ENCODE results near the gene ARFGAP2.
A peak's percentile ranks its signal among the peaks of the same experiment; 100 is the strongest.

The ARFGAP2 gene

GRCh38 chr11:47176328-47177228 is at the start of gene ARFGAP2:
ARFGAP2 (minus strand) TSS chr11:47176879; CDS start chr11:47176853, 26 bp downstream.
- peak within 1 kb of the TSS; percentile 89 for H3K27ac ChIP-seq
- TF ChIP-seq ZFX (IDR thresholded peaks at IDR 0.05) (peak; percentile 62; the same call in 1 of the 2 replicates), CTCF (conservative IDR thresholded peaks at IDR 0.05) (no peak)

- no peak overlapping the region for H3K27ac ChIP-seq
- no peak for TF ChIP-seq CTCF (conservative IDR thresholded peaks at IDR 0.05)
- no peak for TF ChIP-seq ZFX (IDR thresholded peaks at IDR 0.05)
Observed at GRCh38 chr11:47225552-47226400, 49.1 kb upstream of the ARFGAP2 start.

GRCh38 chr11:47222696-47223095 is 46.0 kb upstream of the ARFGAP2 start:
- H3K27ac ChIP-seq: no peak overlapping the region
- TF ChIP-seq CTCF (conservative IDR thresholded peaks at IDR 0.05) (no peak), ZFX (IDR thresholded peaks at IDR 0.05) (no peak)

GRCh38 chr11:47220401-47220821 is 43.7 kb upstream of the ARFGAP2 start:
- TF ChIP-seq ZFX (IDR thresholded peaks at IDR 0.05) (no peak), CTCF (conservative IDR thresholded peaks at IDR 0.05) (no peak)
- H3K27ac ChIP-seq: no peak overlapping the region

- TF ChIP-seq ZFX (IDR thresholded peaks at IDR 0.05) (no peak), CTCF (conservative IDR thresholded peaks at IDR 0.05) (no peak)
- H3K27ac ChIP-seq: peak overlapping the region; percentile 94
Observed at GRCh38 chr11:47216121-47216798, 39.6 kb upstream of the ARFGAP2 start.

GRCh38 chr11:47215366-47215910 is 38.8 kb upstream of the ARFGAP2 start:
- TF ChIP-seq ZFX (IDR thresholded peaks at IDR 0.05): no peak
- no peak for TF ChIP-seq CTCF (conservative IDR thresholded peaks at IDR 0.05)
- peak overlapping the region; percentile 94 for H3K27ac ChIP-seq

All from C4-2B (cell line).